ENCODE results near the gene RALGPS1.

GRCh38 chr9:127056446-127056845, 141.9 kb downstream of the RALGPS1 start:
- TF ChIP-seq GATA2 (IDR thresholded peaks at IDR 0.05; ENCODE audit: low read depth, low read length), result no peak
- TF ChIP-seq GATA3 (IDR thresholded peaks at IDR 0.05; ENCODE audit: low read depth, low read length), result no peak

Measured in SH-SY5Y (cell line).